Measurements from ENCODE around the gene MAPK11.
A peak's percentile ranks its signal among the peaks of the same experiment; 100 is the strongest.

MAPK11 gene

DNA sequence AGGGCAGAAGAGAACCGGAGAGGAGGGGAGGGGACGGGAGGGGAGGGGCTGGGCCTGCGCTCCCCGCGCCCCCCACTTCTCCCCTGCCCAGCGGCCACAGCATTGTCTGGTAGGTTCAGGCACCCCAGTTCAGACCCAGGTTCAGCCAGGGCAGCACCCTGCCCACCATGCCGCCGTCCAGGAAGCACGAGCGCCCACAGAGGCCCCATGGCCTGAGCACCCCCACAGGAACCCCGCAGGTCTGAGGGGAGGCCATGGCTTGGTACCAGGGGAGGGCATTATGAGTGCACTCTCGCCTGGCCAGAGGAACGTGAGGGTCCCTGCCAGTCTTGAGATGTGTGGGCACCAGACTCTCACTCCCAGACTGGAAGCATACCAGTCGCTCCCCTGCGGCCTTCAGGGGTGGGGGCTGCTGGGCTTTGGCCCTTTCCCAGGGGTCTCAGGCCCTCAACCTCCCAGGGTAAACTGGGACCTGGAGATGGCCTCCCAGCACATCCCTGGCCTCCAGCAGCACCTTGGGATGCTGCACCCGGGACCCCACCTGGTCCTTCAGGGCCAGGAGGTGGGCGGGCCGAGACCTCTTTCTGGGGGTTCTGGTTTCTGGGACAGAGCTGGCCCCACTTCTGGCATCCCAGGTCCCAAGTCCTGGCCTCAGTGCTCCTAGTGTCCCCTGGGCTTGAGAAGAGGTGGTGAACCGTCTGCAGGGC is 37.9 kb upstream of the MAPK11 start:
- DNase-seq: no peak

DNA sequence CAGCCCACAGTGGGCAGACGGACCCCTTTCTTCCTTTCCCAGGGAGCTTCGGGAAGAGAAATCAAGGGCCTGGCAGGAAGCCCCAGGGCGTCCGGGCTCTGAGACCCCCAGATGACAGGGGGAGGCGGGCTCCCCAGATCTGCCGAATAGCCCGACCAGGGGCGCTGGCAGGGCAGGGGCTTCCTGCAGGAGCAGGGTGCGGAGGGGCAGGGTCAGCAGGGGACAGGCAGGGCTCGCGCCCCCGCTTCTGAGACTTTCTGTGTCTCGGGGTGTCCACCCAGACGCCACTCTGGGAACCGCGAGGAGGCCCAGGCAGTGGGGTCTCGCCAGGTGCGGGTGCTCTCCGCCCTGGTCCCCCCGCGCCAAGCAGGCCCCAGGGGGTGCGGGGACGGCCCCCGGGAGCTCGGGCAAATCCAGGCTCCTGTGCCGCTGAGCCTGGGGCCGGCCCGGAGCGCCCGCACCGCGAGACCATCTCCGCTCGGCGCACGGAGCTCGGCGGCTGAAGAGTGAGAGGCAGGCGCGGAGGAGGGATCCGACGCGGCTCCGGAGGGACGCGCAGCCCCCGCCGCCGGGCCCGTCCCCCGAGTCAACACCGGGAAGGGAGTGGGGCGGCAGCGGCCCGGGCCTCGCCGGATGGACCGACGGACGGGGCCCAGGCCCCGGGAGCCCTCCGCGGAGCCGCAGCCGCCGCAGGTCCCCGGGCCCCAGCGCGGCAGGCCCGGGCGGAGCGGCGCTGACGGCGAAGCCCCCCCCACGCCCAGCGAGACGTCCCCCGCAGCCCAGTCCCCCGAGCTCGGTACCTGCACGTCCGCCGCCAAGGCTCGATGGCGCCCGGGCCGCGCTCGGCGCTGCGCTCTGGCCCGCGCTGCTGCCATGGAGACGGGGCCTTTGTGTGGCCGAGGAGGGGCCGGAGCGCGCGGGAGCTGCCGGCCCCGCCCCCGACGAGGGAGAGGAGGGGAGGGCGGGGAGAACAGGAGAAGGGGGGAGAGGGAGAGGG is 36.9 kb upstream of the MAPK11 start, which contains the start of gene PLXNB2:
PLXNB2 (minus strand) TSS at position 894 of the 997 bp plus-strand sequence. CDS start 17,062 bp downstream, outside the sequence.
- peak; percentile 78 for DNase-seq

DNA sequence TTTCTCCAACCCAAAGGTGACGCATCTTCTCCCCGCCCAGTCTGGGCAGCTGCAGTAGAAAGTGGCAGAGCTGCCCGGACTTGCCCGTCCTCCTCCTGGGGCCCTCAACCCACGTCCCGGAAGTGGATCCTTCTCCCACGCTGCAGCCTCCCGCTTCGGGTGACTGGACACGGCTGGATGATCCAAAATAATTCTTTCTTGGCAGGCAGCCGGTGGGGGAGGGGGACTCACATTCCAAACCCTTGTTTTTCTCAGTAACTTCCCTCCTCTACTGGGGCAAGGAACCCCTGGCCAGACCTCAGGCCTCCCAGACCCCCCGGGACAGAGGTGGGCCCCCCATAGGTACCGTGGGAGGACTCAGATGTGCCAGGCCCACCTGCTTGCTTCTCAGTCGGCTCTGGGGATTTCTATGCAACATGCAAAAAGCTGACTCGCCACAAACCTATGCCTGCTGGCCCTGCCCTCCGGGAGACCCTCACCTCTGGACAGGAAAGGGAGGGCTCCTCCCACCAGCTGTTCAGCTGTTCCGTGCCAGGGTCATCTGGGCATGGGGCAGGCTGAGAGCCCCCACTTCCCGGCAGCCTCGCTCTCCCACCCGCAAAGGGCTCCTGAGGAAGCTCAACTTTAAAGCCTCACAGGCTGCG is 35.9 kb upstream of the MAPK11 start:
- peak; percentile 82 for DNase-seq

DNA sequence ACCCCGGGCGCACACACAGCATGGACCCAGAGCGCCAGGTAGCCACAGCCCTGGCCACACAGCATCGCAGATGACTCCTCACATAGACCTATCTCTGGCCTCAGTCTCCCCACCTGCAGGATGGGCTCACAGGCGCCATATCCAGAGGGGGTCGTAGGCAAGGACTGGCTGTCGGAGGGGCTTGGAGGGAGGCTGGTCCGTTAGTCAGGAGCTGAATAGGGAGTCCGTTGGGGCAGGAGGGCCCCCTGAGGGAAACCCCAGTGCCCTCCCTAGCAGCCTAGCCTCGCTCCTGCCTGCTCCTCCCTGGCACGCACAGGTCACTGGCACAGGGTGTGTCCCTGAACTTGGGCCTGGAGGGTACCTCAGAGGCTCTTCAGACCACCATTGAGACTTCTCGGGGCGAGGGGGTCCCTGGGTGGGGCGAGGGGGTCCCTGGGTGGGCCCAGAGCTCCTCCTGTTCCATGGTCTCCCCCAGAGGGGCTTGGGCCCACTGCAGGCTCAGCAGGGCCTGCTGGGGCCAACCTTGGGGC is 35.3 kb upstream of the MAPK11 start:
- DNase-seq: no peak

DNA sequence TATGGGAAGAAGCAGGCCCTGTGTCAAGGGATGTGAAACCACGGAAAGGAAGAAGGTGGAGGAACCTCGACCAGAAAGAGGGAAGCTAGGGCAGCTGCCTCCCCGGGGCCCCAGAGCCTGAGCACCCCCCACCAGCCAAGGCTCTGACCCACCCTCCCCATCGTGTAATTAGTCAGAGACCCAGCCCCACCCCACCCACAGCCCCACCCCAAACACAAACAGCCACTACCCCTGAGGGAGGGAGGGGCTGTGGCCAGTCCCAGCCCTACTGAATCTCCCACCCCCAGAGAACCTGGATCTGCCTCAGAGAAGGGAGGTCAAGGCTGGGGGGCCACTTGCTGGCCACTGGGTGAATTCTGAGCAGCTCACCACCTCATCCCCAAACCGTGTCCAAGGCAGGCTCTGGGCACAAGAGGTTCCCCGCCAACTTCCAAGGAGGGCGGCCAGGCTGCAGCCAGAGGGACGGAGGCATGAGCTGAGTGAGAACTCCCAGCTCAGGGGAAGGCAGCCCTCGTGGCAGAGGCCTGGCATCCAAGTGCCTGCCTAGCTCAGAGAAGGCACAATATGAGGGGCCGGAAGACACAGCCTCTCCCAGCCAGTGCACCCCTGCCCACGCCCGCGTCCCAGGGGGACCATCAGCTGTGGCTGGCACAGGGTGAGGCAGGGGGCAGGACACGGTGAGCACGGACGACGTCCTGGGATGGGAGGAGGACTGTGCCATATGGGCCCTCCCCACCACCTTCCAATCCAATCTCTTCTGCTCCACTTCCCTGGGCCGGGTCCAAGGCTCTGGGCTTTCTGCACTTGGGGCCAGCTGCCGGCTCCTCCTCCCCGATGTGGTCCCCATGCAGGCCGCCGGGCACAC is 34.6 kb upstream of the MAPK11 start:
- no peak for DNase-seq

DNA sequence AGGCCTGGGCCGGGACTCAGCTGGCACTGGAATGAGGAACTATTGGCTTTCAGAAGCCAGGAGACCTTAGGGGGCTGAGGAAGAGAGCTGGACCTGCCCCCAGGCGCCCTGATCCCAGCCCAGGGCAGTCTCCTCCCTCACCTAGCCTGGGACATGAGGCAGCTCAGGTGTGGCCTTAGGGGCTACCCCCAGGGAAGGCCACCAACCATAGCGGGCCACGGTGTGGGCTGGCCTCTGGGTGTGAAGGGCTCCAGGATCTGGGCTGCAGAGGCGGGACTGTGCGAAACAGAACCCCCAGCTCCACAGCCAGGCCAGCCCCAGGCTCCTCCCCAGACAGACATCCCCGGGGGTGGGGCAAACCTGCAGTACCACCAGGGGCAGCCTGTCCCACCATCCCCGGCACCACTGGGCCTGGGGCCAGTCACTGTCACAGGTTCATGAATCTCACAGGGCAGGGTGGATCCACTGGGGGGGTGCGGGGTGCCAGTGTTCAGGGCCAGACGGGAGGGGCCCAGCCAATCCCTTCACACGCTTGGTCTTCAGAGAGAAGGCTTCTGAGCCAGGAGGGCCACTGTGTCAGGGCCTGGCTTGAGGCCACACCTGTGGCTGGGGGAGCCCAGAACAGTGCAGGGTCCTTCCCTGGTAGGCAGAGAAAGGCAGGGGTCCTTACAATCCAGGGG is 33.8 kb upstream of the MAPK11 start:
- DNase-seq: no peak

DNA sequence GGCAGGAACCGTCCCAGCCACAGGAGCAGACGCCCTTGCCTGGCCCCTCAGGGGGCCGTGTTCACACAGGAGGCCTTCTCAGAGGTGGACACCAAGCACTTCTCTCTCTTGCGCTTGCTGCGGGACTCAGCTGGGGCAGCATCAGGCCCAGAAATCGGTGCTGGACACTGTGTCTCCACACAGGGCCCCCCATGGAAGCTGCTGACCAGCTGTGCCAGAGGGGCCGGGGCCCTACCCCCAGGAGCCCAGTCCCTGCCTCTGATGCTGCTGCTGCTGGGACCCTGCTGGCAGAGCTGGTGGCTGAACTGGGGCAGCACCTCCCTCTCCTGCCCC is 33.3 kb upstream of the MAPK11 start:
- no peak for DNase-seq

DNA sequence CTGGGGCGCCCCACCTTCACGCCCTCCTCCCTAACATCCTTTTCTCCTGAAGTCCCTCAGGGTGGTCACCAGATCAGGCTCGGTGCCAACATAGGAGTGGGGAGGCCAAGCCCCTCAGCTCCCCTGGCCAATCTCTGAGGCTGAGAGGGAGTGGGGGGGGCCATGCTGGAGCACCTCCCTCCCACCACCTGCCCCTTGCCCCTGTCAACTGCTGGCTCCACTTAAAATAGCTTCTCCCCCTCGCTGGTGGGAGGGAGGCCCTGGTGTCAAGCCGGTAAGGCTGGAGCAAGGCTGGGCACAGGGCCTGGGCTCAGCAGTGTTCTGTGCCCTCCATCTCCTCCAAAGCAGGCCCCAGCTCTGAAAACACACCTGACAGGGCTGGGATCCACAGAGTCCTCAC is 32.4 kb upstream of the MAPK11 start:
- DNase-seq: no peak

DNA sequence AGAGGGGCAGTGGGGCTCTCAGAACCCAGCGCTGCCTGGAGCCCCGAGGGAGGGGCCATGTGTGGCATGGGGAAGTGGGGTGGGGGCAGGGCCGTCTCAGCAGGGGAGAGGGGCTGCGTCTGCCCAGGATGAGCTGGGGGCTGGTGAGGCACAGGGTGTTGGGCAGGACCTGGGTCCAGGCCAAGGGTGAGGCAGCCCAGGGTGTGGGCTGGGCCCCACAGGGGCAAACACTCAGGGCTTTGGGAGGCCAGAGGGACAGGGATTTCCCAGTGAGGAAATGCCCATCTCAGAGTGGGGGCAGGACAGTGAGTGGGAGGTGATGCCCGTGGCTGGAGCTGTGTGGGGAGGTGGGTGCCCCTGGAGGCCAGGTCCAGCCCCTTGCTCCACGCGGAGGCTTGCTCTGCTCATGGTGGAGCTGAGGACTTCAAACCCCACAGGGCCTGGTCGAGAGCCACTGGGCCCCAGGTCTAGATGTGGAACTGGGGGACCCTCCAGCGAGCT is 31.9 kb upstream of the MAPK11 start:
- no peak for DNase-seq

DNA sequence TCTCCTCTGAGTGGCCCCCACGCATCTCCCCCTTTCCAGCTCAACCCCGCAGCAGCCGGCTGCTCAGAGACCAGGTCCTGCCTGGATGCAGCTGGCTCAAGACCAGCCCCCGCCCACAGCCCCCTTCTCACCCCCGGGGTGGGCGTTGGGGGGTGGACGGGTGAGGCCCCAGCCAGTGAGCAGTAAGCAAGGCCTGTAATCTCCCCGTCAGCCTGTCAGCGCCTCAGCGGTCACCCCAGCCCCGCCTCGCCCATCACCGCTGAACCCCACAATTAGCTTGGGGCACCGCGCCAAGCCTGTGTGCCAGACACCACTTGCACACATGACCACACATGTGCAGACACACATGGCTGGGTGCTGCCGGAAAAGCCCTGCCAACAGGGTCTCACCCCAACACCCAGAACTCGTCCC is 31.4 kb upstream of the MAPK11 start:
- no peak for DNase-seq

DNA sequence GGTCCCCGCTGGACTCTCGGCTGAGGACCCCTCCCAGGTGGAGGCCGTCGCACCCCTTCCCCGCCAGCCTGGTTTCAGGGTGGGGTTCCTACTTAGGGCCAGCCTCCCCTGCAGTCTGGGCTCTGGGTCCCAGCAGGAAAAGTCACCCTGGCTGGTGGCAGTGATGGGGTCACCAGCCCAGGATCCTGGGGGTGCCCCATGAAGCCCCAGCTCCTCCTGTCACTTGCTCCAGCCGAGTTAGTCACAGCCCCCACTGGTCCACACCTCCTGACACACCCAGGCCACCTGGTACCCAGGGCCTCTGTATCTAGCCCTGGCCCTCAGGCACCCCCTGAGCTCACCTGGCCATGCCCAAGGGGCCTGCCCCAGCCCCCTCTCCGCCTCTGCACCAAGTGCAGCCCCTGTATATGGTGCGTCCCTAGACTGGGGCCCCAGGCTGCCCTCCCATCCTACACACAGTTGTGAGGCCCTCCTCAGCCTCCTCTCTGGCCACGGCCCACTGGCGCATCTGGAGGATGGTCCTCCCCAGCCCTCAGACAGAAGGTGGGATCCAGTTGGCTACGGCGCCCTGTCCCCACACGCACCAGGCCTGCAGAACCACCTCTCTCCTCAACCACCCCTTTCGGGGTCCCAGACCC is 30.6 kb upstream of the MAPK11 start:
- no peak for DNase-seq

DNA sequence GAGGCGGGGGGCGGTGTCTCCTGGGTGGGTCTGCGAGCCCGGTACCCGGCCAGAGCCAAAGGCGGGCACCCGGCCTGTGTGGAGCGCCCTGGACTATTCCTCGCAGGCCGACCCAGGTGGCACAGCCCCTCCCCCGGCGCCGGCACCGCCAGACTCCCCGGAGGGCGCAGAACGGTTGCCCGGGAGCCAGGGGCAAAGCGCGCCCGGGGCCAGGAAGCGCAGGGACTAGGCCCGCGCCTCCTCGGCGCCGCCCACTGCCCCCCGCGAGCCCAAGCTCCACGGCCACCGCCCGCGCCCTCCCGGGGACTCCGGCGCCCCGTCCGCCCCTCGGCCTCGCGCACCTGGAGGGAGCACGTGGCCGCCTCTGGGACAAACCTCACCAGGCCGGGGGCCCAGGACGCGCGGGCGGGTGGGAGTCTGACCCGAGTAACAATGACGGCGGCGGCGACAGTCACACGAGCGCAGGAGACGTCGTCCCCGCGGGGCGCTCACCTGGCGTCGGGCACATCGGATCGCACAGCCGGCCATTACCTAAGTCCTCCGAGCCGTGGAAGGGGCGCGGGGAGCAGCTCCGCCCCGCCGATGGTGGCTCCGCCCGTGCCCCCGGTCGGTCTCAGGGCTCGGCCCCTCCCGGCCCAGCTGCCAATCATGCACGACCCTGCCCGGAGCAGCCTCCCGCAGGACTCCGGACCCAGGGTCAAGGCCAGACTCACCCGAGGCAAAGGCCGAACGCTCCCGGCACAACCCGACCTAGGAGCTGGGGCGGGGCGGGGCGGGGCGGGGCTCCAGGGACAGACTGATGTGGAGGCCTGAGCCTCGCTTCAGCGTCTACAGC is 29.8 kb upstream of the MAPK11 start:
- DNase-seq: no peak

DNA sequence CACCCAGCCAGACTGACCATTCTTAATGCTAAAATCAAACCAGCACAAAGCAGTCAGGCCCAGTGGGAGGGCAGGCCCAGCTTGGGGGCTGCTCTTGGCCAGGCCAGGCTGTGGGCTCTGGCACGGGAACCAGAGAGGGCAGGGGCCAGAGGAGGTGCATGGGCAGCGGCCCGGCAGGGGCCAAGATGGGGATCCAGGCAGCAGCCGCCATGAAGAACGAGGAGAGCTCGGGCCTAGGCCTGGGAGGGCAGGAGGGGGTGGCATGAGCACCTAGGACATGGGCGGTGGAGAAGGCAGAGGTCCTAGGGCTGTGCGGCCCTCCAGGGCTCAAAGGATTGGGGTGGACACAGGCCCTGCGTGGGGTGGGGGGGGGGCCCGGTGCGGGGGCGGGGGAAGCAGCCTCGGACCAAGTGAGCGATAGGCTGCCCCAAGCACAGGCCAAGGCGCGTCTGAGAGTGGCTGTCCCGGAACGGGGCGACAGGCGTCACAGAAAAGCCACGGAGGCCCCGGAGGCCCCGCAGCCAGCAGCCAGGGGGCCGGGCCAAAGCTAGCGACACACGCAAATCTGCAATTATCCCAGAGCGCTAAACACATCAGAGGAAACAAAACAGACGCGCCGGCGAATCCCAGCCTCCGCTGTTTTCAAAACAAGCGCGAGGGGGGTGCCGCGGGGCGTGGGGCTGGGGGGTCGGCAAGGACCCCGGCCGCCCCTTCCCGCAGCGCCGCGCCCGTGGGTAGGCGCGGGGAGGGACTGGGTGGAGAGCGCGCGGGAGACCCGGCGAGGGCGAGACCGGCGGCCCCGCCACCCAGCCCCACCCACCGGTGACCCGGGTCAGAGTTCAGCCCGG is 29.0 kb upstream of the MAPK11 start:
- DNase-seq: no peak

DNA sequence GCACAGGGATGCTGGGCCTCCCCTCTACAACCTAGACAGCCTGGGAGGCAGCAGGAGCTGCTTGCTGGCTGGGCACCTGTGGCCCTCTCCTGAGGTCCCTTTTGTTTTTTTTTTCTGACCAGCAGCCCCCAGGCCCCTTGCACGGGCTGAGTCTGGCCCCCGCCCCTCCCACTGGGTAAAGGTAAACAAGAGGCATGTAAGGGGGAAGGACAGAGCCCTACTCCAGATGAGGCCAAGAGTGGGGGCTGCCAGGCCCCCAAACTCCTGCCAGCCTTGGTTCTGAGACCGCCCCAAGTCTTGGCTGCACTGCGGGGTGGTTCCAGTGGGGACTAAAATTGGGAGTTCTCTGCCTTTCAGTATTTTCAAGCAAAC is 28.1 kb upstream of the MAPK11 start:
- DNase-seq: no peak

DNA sequence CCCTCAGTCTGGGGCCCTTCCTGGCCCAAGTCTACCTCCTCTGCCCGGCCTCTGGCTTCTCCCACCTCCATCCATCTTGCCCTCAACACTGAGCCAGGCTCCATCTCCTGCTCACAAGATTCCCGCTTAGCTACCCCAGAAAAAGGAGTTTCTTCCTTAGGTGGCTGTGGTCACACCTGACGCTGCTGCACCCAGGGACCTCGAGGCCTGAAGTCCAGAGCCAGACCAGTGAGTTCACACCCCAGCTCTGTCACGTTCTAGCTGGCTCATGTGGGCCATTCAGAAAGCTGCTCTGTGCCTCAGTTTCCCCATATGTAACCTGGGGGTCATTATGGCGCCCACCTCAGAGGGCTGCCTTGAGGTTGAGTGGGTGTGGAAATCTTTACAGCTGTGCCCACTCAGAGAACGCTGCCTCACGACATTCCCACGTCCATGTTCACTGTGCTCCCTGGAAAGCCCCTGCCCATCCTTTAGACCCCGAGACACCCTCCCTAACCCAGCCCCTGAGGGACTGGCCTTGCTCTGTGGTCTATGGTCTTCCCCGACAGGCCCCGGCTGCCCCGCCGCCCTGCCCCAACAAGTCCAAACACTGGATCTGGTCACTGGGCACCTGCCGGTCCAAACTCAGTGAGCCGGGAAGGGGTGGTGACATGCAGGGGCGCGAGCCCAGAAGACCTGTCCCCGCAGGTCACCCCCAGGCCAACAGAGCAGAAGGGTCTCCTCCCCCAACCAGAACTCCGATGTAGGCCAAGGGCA is 27.5 kb upstream of the MAPK11 start:
- DNase-seq: no peak

DNA sequence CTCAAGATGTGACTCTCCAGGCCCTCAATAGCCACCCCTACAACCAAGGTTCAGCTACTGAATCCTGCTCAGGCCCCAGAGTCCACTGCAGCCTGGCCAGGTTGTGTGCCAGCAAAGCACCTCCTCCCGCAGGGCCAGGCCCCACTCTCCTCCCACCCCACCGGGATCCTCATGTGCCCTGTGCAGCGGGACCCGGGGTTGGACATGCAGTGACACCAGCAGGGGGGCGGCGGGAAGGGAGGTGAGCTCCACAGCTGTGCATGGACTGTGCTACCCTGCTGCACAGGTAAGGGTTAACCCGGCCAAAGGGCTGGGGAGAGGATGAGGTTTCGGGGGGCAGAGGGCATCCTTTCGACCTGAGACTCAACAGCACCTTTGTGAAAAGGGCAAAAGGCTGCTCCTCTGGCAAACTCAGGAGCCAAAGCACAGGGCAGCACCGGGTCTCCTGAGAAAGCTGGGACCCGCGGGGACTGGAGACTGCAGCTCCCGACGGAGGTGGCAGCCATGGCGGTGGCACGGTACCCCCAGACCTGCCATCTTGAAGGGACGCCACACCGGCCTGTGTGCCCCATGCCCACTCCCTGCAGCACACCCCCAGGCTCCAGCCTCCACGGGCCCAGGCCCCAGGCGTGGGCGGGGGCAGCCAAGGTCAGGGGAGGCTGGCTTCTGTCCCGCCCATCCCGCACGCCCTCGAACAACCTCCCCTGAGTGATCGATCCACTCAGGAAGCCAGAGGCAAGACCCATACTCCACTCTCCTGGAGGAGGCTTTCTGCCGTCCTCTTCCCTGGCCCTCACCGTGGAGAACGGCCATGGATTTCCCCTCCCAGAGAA is 26.7 kb upstream of the MAPK11 start:
- DNase-seq: no peak

DNA sequence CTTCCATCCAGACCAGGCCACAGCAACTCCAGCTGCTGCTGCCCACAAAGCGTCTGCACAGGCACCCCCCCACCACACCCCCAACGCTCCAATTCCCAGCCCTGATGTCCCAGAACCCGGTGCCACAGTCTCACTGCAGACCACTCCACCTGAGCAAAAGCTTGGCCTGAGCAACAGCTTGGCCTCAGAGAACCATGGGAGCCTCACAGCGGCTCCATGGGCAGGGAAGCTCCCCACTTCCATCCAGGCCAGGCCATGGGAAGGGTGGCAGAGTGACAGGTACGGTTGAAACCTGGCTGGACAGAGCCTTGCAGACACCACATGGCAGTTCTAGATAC is 24.1 kb upstream of the MAPK11 start:
- DNase-seq: no peak
